Skeletal muscle tissue (tissue), 4 donors: Measurements from ENCODE around the gene MTREX. TPM values are rescaled to one million over a fixed set of nuclear protein-coding genes. Genes with fewer than 3 reads are reported as not detected.

ENCODE experiments used
- H3K27ac ChIP-seq: one replicate; pipeline ENCODE4 v1.7.0; 2013; ENCODE audit warnings: mild to moderate bottlenecking, low read depth, low read length, inconsistent platforms
- H3K27me3 ChIP-seq, 3 donors: one replicate each; pipeline ENCODE4 v1.7.0; 2013; ENCODE audit warnings: low read length in 3 of 3; ENCODE audit not compliant: control insufficient read depth in 3 of 3, insufficient read depth in 3 of 3
- H3K36me3 ChIP-seq, 3 donors: one replicate each; pipeline ENCODE4 v1.7.0; 2013; ENCODE audit warnings: low read length in 3 of 3; ENCODE audit not compliant: control insufficient read depth in 3 of 3, insufficient read depth in 3 of 3
- H3K4me1 ChIP-seq, 3 donors: one replicate each; pipeline ENCODE4 v1.7.0; 2013; ENCODE audit warnings: low read length in 3 of 3, mild to moderate bottlenecking in 3 of 3; ENCODE audit not compliant: control insufficient read depth in 3 of 3, insufficient read depth in 3 of 3
- H3K4me3 ChIP-seq, 3 donors: one replicate each; pipeline ENCODE4 v1.7.0; 2013; ENCODE audit warnings: low read length in 3 of 3
- H3K9ac ChIP-seq, 3 donors: one replicate each; pipeline ENCODE4 v1.7.0; 2013; ENCODE audit warnings: low read length in 3 of 3, mild to moderate bottlenecking in 3 of 3, moderate library complexity in 2 of 3, low read depth in 1 of 3
- H3K9me3 ChIP-seq, 3 donors: one replicate each; pipeline ENCODE4 v1.7.0; 2013; ENCODE audit warnings: low read length in 3 of 3; ENCODE audit not compliant: control insufficient read depth in 3 of 3
- total RNA-seq: library from RNA; depleted of rRNA; stranded (reverse); fragments of >200 nt; gene quantifications from one replicate; pipeline ENCODE4 v1.2.3, GENCODE V29; 2014
- donor health status: Osteomylitis.

The MTREX gene
- 85.1 TPM for total RNA-seq

GRCh38 chr5:55307383-55308253, at the start of gene MTREX, which contains the start of gene DHX29:
Gene MTREX, plus strand, starts transcription at chr5:55307989. Its CDS starts 25 bp downstream, at chr5:55308014.
Gene DHX29, minus strand, starts transcription at chr5:55307694. Its CDS starts 121 bp downstream, at chr5:55307573.
- Histone ChIP-seq H3K4me3 (peak within 1 kb of the TSS; percentile 82 to 98 (median 88)), H3K9me3 (no peaks in the 10 kb centered on the region), H3K4me1 (peaks cover 27 to 38% (median 27%) of the 10 kb centered on the region in 3 donors), H3K27me3 (no peaks in the 10 kb centered on the region), H3K27ac (peak within 1 kb of the TSS; percentile 90), H3K36me3 (peaks cover 0 to 1% (median 0%) of the 10 kb centered on the region in 3 donors), H3K9ac (peak within 1 kb of the TSS; percentile 95 to 98 (median 95))

GRCh38 chr5:55258339-55258738, 49.5 kb upstream of the MTREX start:
- Histone ChIP-seq H3K4me1 (no peaks in the 10 kb centered on the region), H3K27ac (no peak overlapping the region), H3K9ac (no peak overlapping the region), H3K4me3 (no peak overlapping the region), H3K36me3 (peaks cover 14 to 55% (median 48%) of the 10 kb centered on the region in 3 donors), H3K9me3 (no peaks in the 10 kb centered on the region), H3K27me3 (no peaks in the 10 kb centered on the region)

- Histone ChIP-seq H3K4me3 (no peak overlapping the region), H3K9me3 (no peaks in the 10 kb centered on the region), H3K9ac (no peak overlapping the region), H3K4me1 (no peaks in the 10 kb centered on the region), H3K27me3 (no peaks in the 10 kb centered on the region), H3K36me3 (peaks cover 23 to 56% (median 51%) of the 10 kb centered on the region in 3 donors), H3K27ac (no peak overlapping the region)
These were observed 31.0 kb upstream of the MTREX start for GRCh38 chr5:55276771-55277170.

- Histone ChIP-seq H3K9me3 (no peaks in the 10 kb centered on the region), H3K4me1 (no peaks in the 10 kb centered on the region), H3K4me3 (no peak overlapping the region), H3K27ac (no peak overlapping the region), H3K27me3 (no peaks in the 10 kb centered on the region), H3K36me3 (peaks cover 26 to 60% (median 51%) of the 10 kb centered on the region in 3 donors), H3K9ac (no peak overlapping the region)
These were observed 29.0 kb upstream of the MTREX start for GRCh38 chr5:55278778-55279177.

GRCh38 chr5:55286411-55286933, 21.3 kb upstream of the MTREX start:
- H3K4me3 ChIP-seq, result no peak overlapping the region
- peaks cover 30 to 63% (median 60%) of the 10 kb centered on the region in 3 donors for H3K36me3 ChIP-seq
- no peaks in the 10 kb centered on the region for H3K9me3 ChIP-seq
- H3K9ac ChIP-seq, result no peak overlapping the region
- H3K27me3 ChIP-seq, result no peaks in the 10 kb centered on the region
- H3K27ac ChIP-seq, result no peak overlapping the region
- H3K4me1 ChIP-seq, result no peaks in the 10 kb centered on the region

GRCh38 chr5:55289808-55290207, 18.0 kb upstream of the MTREX start:
- Histone ChIP-seq H3K9ac (no peak overlapping the region), H3K4me1 (no peaks in the 10 kb centered on the region), H3K27ac (no peak overlapping the region), H3K27me3 (no peaks in the 10 kb centered on the region), H3K4me3 (no peak overlapping the region), H3K9me3 (no peaks in the 10 kb centered on the region), H3K36me3 (peaks cover 36 to 73% (median 57%) of the 10 kb centered on the region in 3 donors)

GRCh38 chr5:55290991-55291390, 16.8 kb upstream of the MTREX start:
- no peaks in the 10 kb centered on the region for H3K9me3 ChIP-seq
- no peaks in the 10 kb centered on the region for H3K4me1 ChIP-seq
- H3K9ac ChIP-seq, result no peak overlapping the region
- peaks cover 37 to 69% (median 57%) of the 10 kb centered on the region in 3 donors for H3K36me3 ChIP-seq
- H3K27me3 ChIP-seq, result no peaks in the 10 kb centered on the region
- no peak overlapping the region for H3K27ac ChIP-seq
- H3K4me3 ChIP-seq, result no peak overlapping the region

GRCh38 chr5:55294935-55295334, 12.9 kb upstream of the MTREX start:
- H3K4me1 ChIP-seq, result no peaks in the 10 kb centered on the region
- H3K27me3 ChIP-seq, result no peaks in the 10 kb centered on the region
- H3K36me3 ChIP-seq, result peaks cover 21 to 49% (median 43%) of the 10 kb centered on the region in 3 donors
- no peak overlapping the region for H3K9ac ChIP-seq
- no peaks in the 10 kb centered on the region for H3K9me3 ChIP-seq
- no peak overlapping the region for H3K27ac ChIP-seq
- H3K4me3 ChIP-seq, result no peak overlapping the region

- Histone ChIP-seq H3K4me3 (no peak overlapping the region), H3K9me3 (no peaks in the 10 kb centered on the region), H3K27ac (no peak overlapping the region), H3K4me1 (peaks cover 12 to 18% (median 15%) of the 10 kb centered on the region in 3 donors), H3K36me3 (peaks cover 4 to 17% (median 6%) of the 10 kb centered on the region in 3 donors), H3K27me3 (no peaks in the 10 kb centered on the region), H3K9ac (no peak overlapping the region)
These were observed 6.9 kb upstream of the MTREX start for GRCh38 chr5:55300890-55301289.

GRCh38 chr5:55303238-55303690, 4.5 kb upstream of the MTREX start:
- peak overlapping the region; percentile 3 for H3K27ac ChIP-seq
- H3K9me3 ChIP-seq, result no peaks in the 10 kb centered on the region
- no peak overlapping the region for H3K4me3 ChIP-seq
- H3K27me3 ChIP-seq, result no peaks in the 10 kb centered on the region
- H3K4me1 ChIP-seq, result peaks cover 19 to 26% (median 20%) of the 10 kb centered on the region in 3 donors
- H3K36me3 ChIP-seq, result peaks cover 4 to 6% (median 6%) of the 10 kb centered on the region in 3 donors
- H3K9ac ChIP-seq, result peak overlapping the region in 1 of 3 donors; percentile 18
